ENCODE results near the gene NFIB. TPM values are rescaled to one million over a fixed set of nuclear protein-coding genes. Genes with fewer than 3 reads are reported as not detected.

The NFIB gene
- total RNA-seq, 1 experiment from 2014 or later = 35.1 TPM

DNA sequence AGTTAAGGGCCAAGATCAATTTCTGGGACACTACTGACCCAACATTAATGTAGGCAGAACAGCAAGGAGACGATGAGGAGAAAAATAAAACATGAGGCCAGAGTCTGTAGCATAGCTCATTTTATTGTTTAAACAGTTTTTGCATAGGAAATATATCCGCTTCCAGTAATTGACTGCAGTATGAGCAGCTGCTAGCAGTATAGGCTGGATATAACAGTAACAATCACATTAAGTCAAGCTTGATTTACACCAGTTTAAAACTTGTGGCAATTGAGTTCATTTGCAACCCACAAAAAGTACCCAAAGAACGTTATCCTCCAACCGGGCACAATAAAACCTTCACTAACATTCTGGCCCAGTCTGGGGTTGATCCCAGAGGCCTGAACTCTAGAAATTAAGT is 232.2 kb downstream of the NFIB start:
- Histone ChIP-seq H3K4me3 (no peak overlapping the region), H3K4me1 (replicated peaks; ENCODE audit: insufficient read depth) (no peaks in the 10 kb centered on the region), H3K9me2 (ENCODE audit: insufficient read depth) (no peaks in the 10 kb centered on the region), H3K36me3 (ENCODE audit: low read depth) (no peaks in the 10 kb centered on the region), H3K27ac (no peak overlapping the region), H3K9me3 (ENCODE audit: insufficient read depth, low read depth) (no peaks in the 10 kb centered on the region), H3K79me2 (ENCODE audit: low read depth) (no peaks in the 10 kb centered on the region), H3F3A (ENCODE audit: insufficient read depth, low read depth) (no peaks in the 10 kb centered on the region), H3K27me3 (ENCODE audit: insufficient read depth, low read depth) (no peaks in the 10 kb centered on the region), H4K20me1 (ENCODE audit: insufficient read depth) (no peaks in the 10 kb centered on the region), H2AFZ (no peak overlapping the region), H3K4me2 (no peak overlapping the region)
- ChIA-PET CTCF (interaction anchor here (0.6 kb wide), 1 partner anchor 664 kb away, joined by 3 read pairs; no protein-coding TSS in a partner anchor), POLR2A (ENCODE audit: unreplicated experiment) (no interaction called here)
- TF ChIP-seq, protein P1, sequence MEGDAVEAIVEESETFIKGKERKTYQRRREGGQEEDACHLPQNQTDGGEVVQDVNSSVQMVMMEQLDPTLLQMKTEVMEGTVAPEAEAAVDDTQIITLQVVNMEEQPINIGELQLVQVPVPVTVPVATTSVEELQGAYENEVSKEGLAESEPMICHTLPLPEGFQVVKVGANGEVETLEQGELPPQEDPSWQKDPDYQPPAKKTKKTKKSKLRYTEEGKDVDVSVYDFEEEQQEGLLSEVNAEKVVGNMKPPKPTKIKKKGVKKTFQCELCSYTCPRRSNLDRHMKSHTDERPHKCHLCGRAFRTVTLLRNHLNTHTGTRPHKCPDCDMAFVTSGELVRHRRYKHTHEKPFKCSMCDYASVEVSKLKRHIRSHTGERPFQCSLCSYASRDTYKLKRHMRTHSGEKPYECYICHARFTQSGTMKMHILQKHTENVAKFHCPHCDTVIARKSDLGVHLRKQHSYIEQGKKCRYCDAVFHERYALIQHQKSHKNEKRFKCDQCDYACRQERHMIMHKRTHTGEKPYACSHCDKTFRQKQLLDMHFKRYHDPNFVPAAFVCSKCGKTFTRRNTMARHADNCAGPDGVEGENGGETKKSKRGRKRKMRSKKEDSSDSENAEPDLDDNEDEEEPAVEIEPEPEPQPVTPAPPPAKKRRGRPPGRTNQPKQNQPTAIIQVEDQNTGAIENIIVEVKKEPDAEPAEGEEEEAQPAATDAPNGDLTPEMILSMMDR (conservative IDR thresholded peaks at IDR 0.05) = no peak
- TF ChIP-seq EZH2 (IDR thresholded peaks at IDR 0.05; ENCODE audit: low read depth) = no peak
- no peak for DNase-seq
- no TSS peak for BruUV-seq (replicated peaks)
- intact Hi-C loops (cut with micrococcal nuclease; ENCODE audit: unreplicated experiment) = no loop called here

DNA sequence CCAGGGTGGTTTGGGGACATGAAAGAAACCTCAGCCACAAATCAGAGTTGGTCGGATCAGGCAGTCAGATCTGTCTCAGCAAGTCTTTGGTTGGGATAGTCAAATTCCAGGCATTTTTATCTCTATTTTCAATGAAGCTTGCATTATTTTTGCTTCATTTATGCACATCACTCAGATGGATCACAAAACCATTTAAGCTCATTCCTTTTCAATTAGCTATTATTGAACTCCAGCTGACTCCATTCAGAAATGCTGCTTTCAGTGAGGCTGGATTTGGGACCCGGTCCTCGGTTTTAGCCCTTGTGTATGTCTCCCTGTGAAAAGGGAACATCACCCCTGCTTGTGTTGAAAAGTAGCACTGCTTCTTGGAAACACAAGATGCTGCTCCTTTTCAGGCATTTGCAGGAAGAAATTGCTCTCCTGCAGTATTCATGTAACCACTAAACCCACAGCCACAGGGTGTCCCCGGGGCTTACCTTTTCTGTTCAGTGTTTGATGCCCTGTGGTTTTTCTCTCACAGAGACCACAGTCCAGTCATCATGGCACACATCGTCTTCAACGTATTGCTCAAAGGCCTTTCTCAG is 232.9 kb downstream of the NFIB start:
- no peak overlapping the region for H3K4me3 ChIP-seq
- ChIA-PET CTCF (interaction anchor here (0.6 kb wide), 1 partner anchor 664 kb away, joined by 3 read pairs; no protein-coding TSS in a partner anchor), POLR2A (ENCODE audit: unreplicated experiment) (no interaction called here)
- no peaks in the 10 kb centered on the region for H3K27me3 ChIP-seq (ENCODE audit: insufficient read depth, low read depth)
- H3K9me3 ChIP-seq (ENCODE audit: insufficient read depth, low read depth) = no peaks in the 10 kb centered on the region
- H3K36me3 ChIP-seq (ENCODE audit: low read depth) = no peaks in the 10 kb centered on the region
- no peak for DNase-seq
- H2AFZ ChIP-seq = no peak overlapping the region
- no peaks in the 10 kb centered on the region for H3K9me2 ChIP-seq (ENCODE audit: insufficient read depth)
- no peaks in the 10 kb centered on the region for H3K4me1 ChIP-seq (replicated peaks; ENCODE audit: insufficient read depth)
- no peak for TF ChIP-seq EZH2 (IDR thresholded peaks at IDR 0.05; ENCODE audit: low read depth)
- TF ChIP-seq, protein P1 (conservative IDR thresholded peaks at IDR 0.05) = no peak
- intact Hi-C loops (cut with micrococcal nuclease; ENCODE audit: unreplicated experiment) = no loop called here
- no peaks in the 10 kb centered on the region for H4K20me1 ChIP-seq (ENCODE audit: insufficient read depth)
- H3K4me2 ChIP-seq = no peak overlapping the region
- H3F3A ChIP-seq (ENCODE audit: insufficient read depth, low read depth) = no peaks in the 10 kb centered on the region
- no peaks in the 10 kb centered on the region for H3K79me2 ChIP-seq (ENCODE audit: low read depth)
- BruUV-seq (replicated peaks) = no TSS peak
- no peak overlapping the region for H3K27ac ChIP-seq

DNA sequence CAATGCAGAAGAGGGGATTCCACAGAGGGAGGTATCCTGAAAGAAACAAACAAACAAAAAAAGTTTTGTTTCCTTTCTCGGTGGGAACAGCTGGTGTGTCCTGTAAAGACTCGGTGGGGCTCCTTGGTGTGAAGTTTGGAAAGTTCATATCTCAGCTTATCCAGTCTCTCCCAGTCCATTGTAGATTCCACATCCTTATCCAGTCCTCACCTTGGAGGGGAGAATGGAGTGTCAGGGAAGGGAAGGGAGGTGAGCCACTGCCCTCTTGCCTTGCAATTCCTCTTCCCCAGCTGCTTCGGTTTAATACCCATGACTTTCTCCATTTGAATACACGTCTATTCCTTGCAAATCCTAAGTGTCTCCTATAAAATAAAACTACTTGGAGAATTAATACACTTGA is 234.5 kb downstream of the NFIB start:
- ChIA-PET POLR2A (ENCODE audit: unreplicated experiment) (no interaction called here), CTCF (no interaction called here)
- no peaks in the 10 kb centered on the region for H3K79me2 ChIP-seq (ENCODE audit: low read depth)
- DNase-seq = no peak
- no peaks in the 10 kb centered on the region for H3K27me3 ChIP-seq (ENCODE audit: insufficient read depth, low read depth)
- H3K4me2 ChIP-seq = no peak overlapping the region
- H3K9me3 ChIP-seq (ENCODE audit: insufficient read depth, low read depth) = no peaks in the 10 kb centered on the region
- no peaks in the 10 kb centered on the region for H4K20me1 ChIP-seq (ENCODE audit: insufficient read depth)
- H3K4me1 ChIP-seq (replicated peaks; ENCODE audit: insufficient read depth) = no peaks in the 10 kb centered on the region
- H3K36me3 ChIP-seq (ENCODE audit: low read depth) = no peaks in the 10 kb centered on the region
- H3F3A ChIP-seq (ENCODE audit: insufficient read depth, low read depth) = no peaks in the 10 kb centered on the region
- BruUV-seq (replicated peaks) = no TSS peak
- H3K4me3 ChIP-seq = no peak overlapping the region
- intact Hi-C loops (cut with micrococcal nuclease; ENCODE audit: unreplicated experiment) = no loop called here
- no peak overlapping the region for H2AFZ ChIP-seq
- H3K27ac ChIP-seq = no peak overlapping the region
- no peaks in the 10 kb centered on the region for H3K9me2 ChIP-seq (ENCODE audit: insufficient read depth)
- TF ChIP-seq EZH2 (IDR thresholded peaks at IDR 0.05; ENCODE audit: low read depth) = no peak
- TF ChIP-seq, protein P1 (conservative IDR thresholded peaks at IDR 0.05) = no peak

All from PC-9 (cell line).